ENCODE results near the gene CAMK2N2.
A peak's percentile ranks its signal among the peaks of the same experiment; 100 is the strongest.

CAMK2N2 gene

GRCh38 chr3:184262764-184263179 lies 1.4 kb upstream of the CAMK2N2 start:
- CTCF ChIA-PET: no interaction called here

GRCh38 chr3:184261854-184262763 lies 756 bp upstream of the CAMK2N2 start:
- DNase-seq (ENCODE audit: extremely low spot score): no peak
- ChIA-PET POLR2A (interaction anchor here (1.1 kb wide), 1 partner anchor 35 kb away, joined by 3 read pairs; no protein-coding TSS in a partner anchor), CTCF (interaction anchor here (1.0 kb wide), 1 partner anchor 34 kb away, joined by 4 read pairs; no protein-coding TSS in a partner anchor)
- TF ChIP-seq ELF4 (IDR thresholded peaks at IDR 0.05) (no peak), ZNF384 (IDR thresholded peaks at IDR 0.05) (no peak), PKNOX1 (IDR thresholded peaks at IDR 0.05) (no peak), BHLHE40 (IDR thresholded peaks at IDR 0.05; ENCODE audit: borderline replicate concordance) (no peak), L3MBTL2 (conservative IDR thresholded peaks at IDR 0.05) (peak; percentile 76), NFRKB (IDR thresholded peaks at IDR 0.05) (no peak)

More at GRCh38 chr3:184262764-184263179, 1.4 kb upstream of the CAMK2N2 start:
- no peak for DNase-seq (ENCODE audit: extremely low spot score)
- POLR2A ChIA-PET: no interaction called here
- TF ChIP-seq FOXA1 (IDR thresholded peaks at IDR 0.05) (no peak), SP1 (IDR thresholded peaks at IDR 0.05) (no peak), CTBP1 (IDR thresholded peaks at IDR 0.05; ENCODE audit: borderline replicate concordance) (no peak), LEF1 (IDR thresholded peaks at IDR 0.05; ENCODE audit: borderline replicate concordance) (no peak), ARNT (IDR thresholded peaks at IDR 0.05) (no peak), ZNF384 (IDR thresholded peaks at IDR 0.05) (no peak), SUZ12 (IDR thresholded peaks at IDR 0.05) (no peak), FOXK2 (IDR thresholded peaks at IDR 0.05) (no peak), HDGF (IDR thresholded peaks at IDR 0.05; ENCODE audit: borderline replicate concordance) (no peak), ELF4 (IDR thresholded peaks at IDR 0.05) (no peak), FOXM1 (IDR thresholded peaks at IDR 0.05; ENCODE audit: borderline replicate concordance) (no peak), TARDBP (IDR thresholded peaks at IDR 0.05) (no peak), BHLHE40 (IDR thresholded peaks at IDR 0.05; ENCODE audit: borderline replicate concordance) (no peak), L3MBTL2 (conservative IDR thresholded peaks at IDR 0.05) (no peak), PKNOX1 (IDR thresholded peaks at IDR 0.05) (no peak), NFRKB (IDR thresholded peaks at IDR 0.05) (no peak)

- no peak for DNase-seq (ENCODE audit: extremely low spot score)
- TF ChIP-seq FOXA1 (IDR thresholded peaks at IDR 0.05) (no peak), SP1 (IDR thresholded peaks at IDR 0.05) (no peak), HDGF (IDR thresholded peaks at IDR 0.05; ENCODE audit: borderline replicate concordance) (no peak), FOXM1 (IDR thresholded peaks at IDR 0.05; ENCODE audit: borderline replicate concordance) (no peak), SUZ12 (IDR thresholded peaks at IDR 0.05) (no peak), FOXK2 (IDR thresholded peaks at IDR 0.05) (no peak), ELF4 (IDR thresholded peaks at IDR 0.05) (no peak), TARDBP (IDR thresholded peaks at IDR 0.05) (no peak)
- CTCF ChIA-PET: interaction anchor here (1.5 kb wide), 1 partner anchor 11 kb away, joined by 6 read pairs; the partner anchor contains the start of gene EEF1AKMT4
- POLR2A ChIA-PET: no interaction called here
Measured at GRCh38 chr3:184260724-184261269, 556 bp downstream of the CAMK2N2 start.

GRCh38 chr3:184259878-184260723 lies 1.3 kb downstream of the CAMK2N2 start:
- POLR2A ChIA-PET: interaction anchor here (0.7 to 1.0 kb wide), 2 partner anchors 10 to 125 kb away, joined by 3 to 6 read pairs; partner anchors contain the start of genes EEF1AKMT4 and EIF2B5
- no peak; the same call in 1 of the 2 replicates for TF ChIP-seq FOXM1 (IDR thresholded peaks at IDR 0.05; ENCODE audit: borderline replicate concordance)
- no peak for TF ChIP-seq HDGF (IDR thresholded peaks at IDR 0.05; ENCODE audit: borderline replicate concordance)
- no peak for TF ChIP-seq FOXK2 (IDR thresholded peaks at IDR 0.05)
- no peak for TF ChIP-seq PKNOX1 (IDR thresholded peaks at IDR 0.05)
- TF ChIP-seq SP1 (IDR thresholded peaks at IDR 0.05): no peak
- TF ChIP-seq LEF1 (IDR thresholded peaks at IDR 0.05; ENCODE audit: borderline replicate concordance): no peak
- no peak for TF ChIP-seq ELF4 (IDR thresholded peaks at IDR 0.05)
- TF ChIP-seq ARNT (IDR thresholded peaks at IDR 0.05): no peak
- TF ChIP-seq L3MBTL2 (conservative IDR thresholded peaks at IDR 0.05): no peak
- CTCF ChIA-PET: interaction anchor here (1.3 to 1.5 kb wide), 2 partner anchors 10 to 32 kb away, joined by 3 to 6 read pairs; partner anchors contain the start of gene EEF1AKMT4
- peak; percentile 58 for DNase-seq (ENCODE audit: extremely low spot score)

- CTCF ChIA-PET: interaction anchor here (1.3 kb wide), 1 partner anchor 31 kb away, joined by 3 read pairs; no protein-coding TSS in a partner anchor
- TF ChIP-seq ZNF384 (IDR thresholded peaks at IDR 0.05): no peak
- TF ChIP-seq SUZ12 (IDR thresholded peaks at IDR 0.05): no peak
- TF ChIP-seq FOXM1 (IDR thresholded peaks at IDR 0.05; ENCODE audit: borderline replicate concordance): no peak
- no peak for TF ChIP-seq SP1 (IDR thresholded peaks at IDR 0.05)
- no peak for TF ChIP-seq LEF1 (IDR thresholded peaks at IDR 0.05; ENCODE audit: borderline replicate concordance)
- no peak for TF ChIP-seq ARNT (IDR thresholded peaks at IDR 0.05)
- TF ChIP-seq TARDBP (IDR thresholded peaks at IDR 0.05): no peak
- TF ChIP-seq L3MBTL2 (conservative IDR thresholded peaks at IDR 0.05): no peak
- no peak for TF ChIP-seq ELF4 (IDR thresholded peaks at IDR 0.05)
- TF ChIP-seq BHLHE40 (IDR thresholded peaks at IDR 0.05; ENCODE audit: borderline replicate concordance): no peak
- TF ChIP-seq PKNOX1 (IDR thresholded peaks at IDR 0.05): no peak
- TF ChIP-seq FOXK2 (IDR thresholded peaks at IDR 0.05): no peak
- TF ChIP-seq HDGF (IDR thresholded peaks at IDR 0.05; ENCODE audit: borderline replicate concordance): no peak
- TF ChIP-seq NFRKB (IDR thresholded peaks at IDR 0.05): no peak
- TF ChIP-seq CTBP1 (IDR thresholded peaks at IDR 0.05; ENCODE audit: borderline replicate concordance): no peak
- TF ChIP-seq FOXA1 (IDR thresholded peaks at IDR 0.05): no peak
- no peak for DNase-seq (ENCODE audit: extremely low spot score)
- POLR2A ChIA-PET: interaction anchor here (0.7 to 1.0 kb wide), 2 partner anchors 10 to 124 kb away, joined by 3 to 6 read pairs; partner anchors contain the start of genes EEF1AKMT4 and EIF2B5
Measured at GRCh38 chr3:184259396-184259877, 1.9 kb downstream of the CAMK2N2 start.

Data from HEK293T (cell line).